Stimulated activated CD8-positive, alpha-beta memory T cell treated with anti-CD3 and anti-CD28 coated beads, Interleukin-12 subunit alpha, Interleukin-12 subunit beta, amount 100 ng/mL, for 24 hours (primary cell): Measurements from ENCODE around the gene HNRNPA3.
"Not testable (repeated sequence)": the region's sequence is repeated elsewhere in the genome, so short reads cannot be mapped to it uniquely, and the experiment has no call there.

Experiments
- DNase-seq: peaks from one replicate; pipeline ENCODE4 v3.0.0-alpha.2; 2020; ENCODE audit errors: extremely low read depth

HNRNPA3 gene

GRCh38 chr2:177188482-177189469 is 23.8 kb upstream of the HNRNPA3 start:
- DNase-seq, result no peak

- no peak for DNase-seq
These were observed 21.7 kb upstream of the HNRNPA3 start for GRCh38 chr2:177190941-177191340.

- no peak for DNase-seq
These were observed 19.8 kb upstream of the HNRNPA3 start for GRCh38 chr2:177192788-177193187.

GRCh38 chr2:177193240-177193639 is 19.4 kb upstream of the HNRNPA3 start:
- DNase-seq, result no peak

- no peak for DNase-seq
These were observed 17.4 kb upstream of the HNRNPA3 start for GRCh38 chr2:177195194-177195593.

- DNase-seq, result not testable (repeated sequence)
These were observed 12.2 kb upstream of the HNRNPA3 start for GRCh38 chr2:177200419-177200818.

DNA sequence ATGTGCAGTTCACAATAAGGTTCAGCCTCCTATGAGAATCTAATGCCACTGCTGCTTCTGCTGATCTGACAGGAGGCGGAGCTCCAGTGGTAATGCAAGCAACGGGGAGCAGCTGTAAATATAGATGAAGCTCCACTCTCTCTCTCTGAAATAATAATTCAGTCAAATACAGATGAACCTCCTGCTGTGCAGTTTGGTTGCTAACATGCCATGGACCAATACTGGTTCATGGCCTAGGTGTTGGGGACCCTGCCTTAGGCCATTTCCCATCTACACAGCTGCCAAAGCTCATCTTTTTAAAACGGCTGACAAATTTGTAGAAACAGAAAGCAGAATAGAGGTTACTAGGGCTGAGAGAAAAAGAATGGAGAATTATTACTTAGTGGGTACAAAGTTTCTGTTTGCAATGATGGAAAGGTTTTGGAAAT is 10.7 kb upstream of the HNRNPA3 start:
- DNase-seq, result no peak

- DNase-seq, result no peak
These were observed 8.2 kb upstream of the HNRNPA3 start for GRCh38 chr2:177204417-177204816.

- no peak for DNase-seq
These were observed 5.5 kb upstream of the HNRNPA3 start for GRCh38 chr2:177207101-177207500.

- no peak for DNase-seq
These were observed 1.4 kb upstream of the HNRNPA3 start for GRCh38 chr2:177211169-177211568.

GRCh38 chr2:177211576-177212105 is 953 bp upstream of the HNRNPA3 start:
- no peak for DNase-seq

DNA sequence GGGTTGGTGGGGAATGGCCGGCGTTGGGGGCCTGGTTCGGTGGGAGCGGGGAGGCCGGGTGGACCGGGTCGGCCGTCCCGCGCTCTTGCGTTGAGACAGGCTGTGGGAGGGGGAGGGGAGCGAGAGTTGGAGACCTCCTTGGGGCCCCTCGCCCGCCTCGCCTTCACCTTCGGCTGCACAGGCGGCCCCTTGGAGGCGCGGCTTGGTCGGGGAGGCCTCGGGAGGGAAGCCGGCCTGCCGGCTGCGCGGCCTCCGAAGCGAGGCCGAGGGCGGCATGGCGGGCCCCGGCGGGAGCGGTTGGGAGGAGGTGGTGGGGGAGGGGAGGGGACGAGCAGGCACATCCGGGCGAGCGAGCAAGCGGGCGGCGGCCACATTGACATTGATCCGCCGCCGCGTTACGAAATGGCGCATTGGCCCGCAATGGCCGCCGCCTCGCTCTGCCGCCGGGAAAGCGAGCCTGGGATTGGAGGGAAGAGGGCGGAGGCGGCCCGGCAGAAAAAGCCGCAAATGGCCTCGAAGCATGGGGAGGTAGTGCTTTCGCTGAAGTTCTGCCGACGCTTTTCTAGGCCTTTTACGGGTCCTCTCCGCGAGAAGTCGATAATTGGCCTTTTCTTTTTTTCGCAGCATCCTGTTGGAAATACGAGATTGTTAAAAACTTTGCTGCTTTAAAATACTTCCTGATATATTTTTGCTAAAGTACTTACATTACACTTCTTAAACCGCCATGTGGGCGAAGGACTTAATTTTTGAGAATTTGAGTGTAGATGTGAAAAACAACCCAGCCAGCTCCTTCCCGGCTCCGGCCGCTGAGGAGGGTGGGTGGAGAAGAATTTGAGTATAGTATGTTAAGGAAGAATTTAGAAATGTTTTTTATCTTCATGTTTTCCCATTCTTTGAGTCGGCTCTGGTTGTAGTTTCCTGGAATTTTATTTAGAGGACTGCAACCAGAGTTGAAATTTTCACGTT is 580 bp downstream of the HNRNPA3 start:
- peak; percentile 86 for DNase-seq

DNA sequence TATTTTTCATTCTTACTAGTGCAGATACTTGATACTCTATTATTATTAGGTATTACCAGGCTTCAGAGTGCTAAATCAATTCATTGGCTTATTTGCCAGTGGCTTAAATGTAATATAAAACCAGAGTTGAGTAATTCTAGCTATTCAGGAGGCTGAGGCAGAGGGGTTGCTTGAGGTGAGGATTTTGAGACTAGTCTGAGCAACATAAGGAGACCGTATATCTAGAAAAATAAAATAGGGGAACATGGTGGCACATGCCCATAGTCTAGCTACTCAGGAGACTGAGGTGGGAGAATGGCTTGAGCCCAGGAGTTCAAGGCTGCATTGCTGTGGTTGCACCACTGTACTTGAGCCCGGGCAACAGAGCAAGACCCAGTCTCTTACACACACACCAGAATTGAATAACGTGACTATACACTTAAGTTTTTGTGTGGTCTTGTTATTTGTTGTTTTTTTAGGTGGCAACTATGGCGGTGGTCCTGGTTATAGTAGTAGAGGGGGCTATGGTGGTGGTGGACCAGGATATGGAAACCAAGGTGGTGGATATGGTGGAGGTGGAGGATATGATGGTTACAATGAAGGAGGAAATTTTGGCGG is 4.8 kb downstream of the HNRNPA3 start:
- DNase-seq, result no peak

GRCh38 chr2:177219787-177220186 is 7.2 kb downstream of the HNRNPA3 start:
- DNase-seq, result not testable (repeated sequence)

DNA sequence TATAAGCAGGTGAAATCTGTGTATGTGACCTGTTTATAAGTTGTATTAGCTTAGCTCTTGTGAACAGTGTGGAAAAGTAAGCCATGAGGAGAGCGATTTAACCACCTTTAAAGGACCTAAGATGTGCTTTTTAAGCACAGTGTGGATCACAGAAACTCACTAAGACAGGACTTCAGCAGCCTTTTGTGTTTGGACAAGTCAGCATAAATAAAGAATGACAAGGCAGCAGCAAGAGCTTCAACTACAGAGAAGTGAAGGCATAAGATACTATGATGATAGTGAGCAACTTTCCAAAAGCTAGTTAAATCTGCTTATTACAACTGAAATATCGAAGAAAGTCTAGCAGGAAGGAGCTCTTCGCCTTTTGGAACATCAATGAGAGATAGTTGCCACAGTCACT is 8.9 kb downstream of the HNRNPA3 start:
- no peak for DNase-seq

GRCh38 chr2:177221970-177222369 is 9.4 kb downstream of the HNRNPA3 start:
- DNase-seq, result no peak

DNA sequence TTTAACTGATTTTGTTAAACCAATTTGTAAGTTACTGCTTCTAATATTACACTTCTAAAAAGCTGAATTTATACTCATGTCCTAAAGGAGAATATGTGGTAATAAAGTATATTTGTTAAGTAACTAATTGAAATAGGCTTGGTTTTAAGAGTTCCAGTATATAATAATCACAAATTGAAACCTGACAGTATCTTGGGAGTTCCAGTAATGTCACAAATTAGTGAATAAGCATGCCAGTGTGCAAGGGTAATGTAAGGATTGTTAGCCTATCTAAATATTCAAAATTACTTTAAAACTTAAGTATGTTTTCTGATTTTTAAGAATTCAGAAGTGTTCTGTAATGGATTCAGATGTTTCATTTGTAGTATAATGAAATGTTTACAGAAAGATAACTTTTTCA is 10.8 kb downstream of the HNRNPA3 start:
- not testable (repeated sequence) for DNase-seq

DNA sequence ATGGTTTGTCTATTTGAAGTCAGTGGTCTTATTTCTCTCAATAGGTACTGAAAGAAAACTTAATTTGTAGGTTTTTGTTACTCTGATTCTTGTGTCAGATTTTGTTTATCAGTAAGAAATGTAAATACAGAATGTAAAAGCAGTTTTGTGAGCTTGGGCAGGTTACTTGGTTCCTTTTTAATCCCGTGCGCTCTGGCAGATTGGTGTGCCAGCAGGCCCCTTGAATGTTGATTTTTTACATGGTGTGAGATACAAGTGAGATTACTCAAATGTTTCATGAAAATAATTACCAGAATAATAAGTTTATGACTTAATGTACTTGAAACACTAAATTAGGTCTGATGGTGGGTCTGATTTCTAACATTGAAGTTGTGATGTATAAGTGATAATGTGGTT is 13.4 kb downstream of the HNRNPA3 start:
- no peak for DNase-seq

GRCh38 chr2:177229442-177230242 is 17.0 kb downstream of the HNRNPA3 start:
- DNase-seq, result no peak

DNA sequence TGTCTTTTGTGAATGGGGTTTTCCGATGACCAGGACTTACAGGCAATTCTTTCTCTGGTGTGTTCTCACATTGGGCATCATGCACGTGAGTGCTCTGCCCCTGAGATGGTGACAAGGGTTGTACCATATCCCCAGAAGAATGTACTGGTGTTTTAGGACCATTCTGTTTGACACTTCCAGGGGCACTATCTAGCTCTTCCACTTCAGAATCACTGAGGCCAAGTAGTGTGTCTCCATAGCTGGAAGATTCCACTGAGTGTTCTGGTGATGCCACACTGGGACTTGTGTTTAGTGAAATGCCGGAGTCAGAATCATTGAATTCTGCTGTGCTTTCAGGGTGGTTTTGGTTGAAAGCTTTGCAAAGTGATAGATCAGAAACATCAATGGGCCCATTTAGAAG is 18.7 kb downstream of the HNRNPA3 start:
- DNase-seq, result no peak
